ENCODE results near the gene MAGI2.

- TF ChIP-seq CTCF (IDR thresholded peaks at IDR 0.05; ENCODE audit: low read depth, low read length, poor library complexity, severe bottlenecking) (no peak), EZH2phosphoT487 (IDR thresholded peaks at IDR 0.05; ENCODE audit: borderline replicate concordance, low read length) (no peak)
These were observed 1074.3 kb downstream of the MAGI2 start for GRCh38 chr7:78379148-78379547.
